A673 (cell line): ENCODE data around the gene BROX.

Source experiments
- CTCF ChIP-seq: fragments of 300-800, 200-600 bp; sonication (generic); conservative IDR thresholded peaks from 2 replicates; pipeline ENCODE4 v1.5.1; 2017; ENCODE audit warnings: low read depth, mild to moderate bottlenecking, antibody characterized with exemption, low read length, moderate library complexity, mixed read lengths
- EZH2 ChIP-seq: fragments of 200-600 bp; sonication (generic); IDR thresholded peaks from 2 replicates; pipeline ENCODE4 v1.6.1; 2017; ENCODE audit warnings: borderline replicate concordance, low read depth, mild to moderate bottlenecking, mixed read lengths, antibody characterized with exemption, low read length; ENCODE audit not compliant: poor library complexity, severe bottlenecking

GRCh38 chr1:222709700-222710153 is 2.6 kb upstream of the BROX start:
- TF ChIP-seq CTCF (no peak), EZH2 (no peak)
